ENCODE measurements around the gene KRTAP8-1.

Gene KRTAP8-1, protein sequence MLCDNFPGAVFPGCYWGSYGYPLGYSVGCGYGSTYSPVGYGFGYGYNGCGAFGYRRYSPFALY

DNA sequence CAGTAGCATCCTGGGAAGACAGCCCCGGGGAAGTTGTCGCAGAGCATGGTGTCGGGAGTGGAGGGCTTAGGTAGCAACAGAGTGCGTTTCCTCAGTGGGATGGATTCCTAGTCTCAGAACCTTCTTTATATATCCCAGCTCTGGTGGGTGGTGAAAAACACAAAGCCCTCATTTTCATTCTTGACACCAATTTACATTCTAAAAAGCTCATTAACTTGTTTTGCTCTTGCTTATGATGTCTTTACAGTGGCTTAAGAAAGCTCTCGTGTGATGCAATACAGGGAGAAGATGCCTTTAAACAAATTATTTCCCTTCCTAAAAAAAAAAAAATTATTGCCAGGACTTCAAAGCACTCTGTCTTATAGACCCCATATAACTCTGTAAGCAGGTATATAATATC is at the start of gene KRTAP8-1:
Gene KRTAP8-1, minus strand, starts transcription at position 101 of the 400 bp plus-strand sequence. Its CDS starts 54 bp downstream, at position 47.
- ChIA-PET CTCF (interaction anchor here (0.7 kb wide), 1 partner anchor 768 kb away, joined by 3 read pairs; no protein-coding TSS in a partner anchor), POLR2A (no interaction called here)
- Histone ChIP-seq H3K4me1 (ENCODE audit: control insufficient read depth, insufficient read depth, low read length) (no peaks in the 10 kb centered on the region), H3K27ac (ENCODE audit: extremely low read depth, low read depth, low read length) (no peak within 1 kb of the TSS), H3K9me3 (ENCODE audit: control insufficient read depth, insufficient read depth, low read depth, low read length) (no peaks in the 10 kb centered on the region), H3K4me3 (ENCODE audit: low read depth, low read length) (no peak within 1 kb of the TSS), H3K36me3 (ENCODE audit: control insufficient read depth in 2 of 2, insufficient read depth in 1 of 2, low read length in 2 of 2) (no peaks in the 10 kb centered on the region)
- TF ChIP-seq ZNF223 (tag by site-specific recombination; IDR thresholded peaks at IDR 0.05) (no peak), ZNF155 (tag by site-specific recombination; IDR thresholded peaks at IDR 0.05) (no peak), ZNF558 (tag by site-specific recombination; IDR thresholded peaks at IDR 0.05) (no peak), SCRT2 (tag by site-specific recombination; IDR thresholded peaks at IDR 0.05) (no peak), ZNF530 (tag by site-specific recombination; IDR thresholded peaks at IDR 0.05; ENCODE audit: low read depth) (no peak)
- TF ChIP-seq, protein P1, sequence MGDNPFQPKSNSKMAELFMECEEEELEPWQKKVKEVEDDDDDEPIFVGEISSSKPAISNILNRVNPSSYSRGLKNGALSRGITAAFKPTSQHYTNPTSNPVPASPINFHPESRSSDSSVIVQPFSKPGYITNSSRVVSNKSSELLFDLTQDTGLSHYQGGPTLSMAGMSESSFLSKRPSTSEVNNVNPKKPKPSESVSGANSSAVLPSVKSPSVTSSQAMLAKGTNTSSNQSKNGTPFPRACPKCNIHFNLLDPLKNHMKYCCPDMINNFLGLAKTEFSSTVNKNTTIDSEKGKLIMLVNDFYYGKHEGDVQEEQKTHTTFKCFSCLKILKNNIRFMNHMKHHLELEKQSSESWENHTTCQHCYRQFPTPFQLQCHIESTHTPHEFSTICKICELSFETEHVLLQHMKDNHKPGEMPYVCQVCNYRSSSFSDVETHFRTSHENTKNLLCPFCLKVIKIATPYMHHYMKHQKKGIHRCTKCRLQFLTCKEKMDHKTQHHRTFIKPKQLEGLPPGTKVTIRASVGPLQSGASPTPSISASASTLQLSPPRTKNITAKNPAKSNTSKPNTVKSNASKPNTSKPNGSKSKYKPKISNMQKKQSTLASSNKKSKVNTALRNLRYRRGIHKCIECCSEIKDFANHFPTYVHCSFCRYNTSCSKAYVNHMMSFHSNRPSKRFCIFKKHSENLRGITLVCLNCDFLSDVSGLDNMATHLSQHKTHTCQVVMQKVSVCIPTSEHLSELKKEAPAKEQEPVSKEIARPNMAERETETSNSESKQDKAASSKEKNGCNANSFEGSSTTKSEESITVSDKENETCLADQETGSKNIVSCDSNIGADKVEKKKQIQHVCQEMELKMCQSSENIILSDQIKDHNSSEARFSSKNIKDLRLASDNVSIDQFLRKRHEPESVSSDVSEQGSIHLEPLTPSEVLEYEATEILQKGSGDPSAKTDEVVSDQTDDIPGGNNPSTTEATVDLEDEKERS (tag by site-specific recombination; IDR thresholded peaks at IDR 0.05) = no peak
- TF ChIP-seq, protein P2, sequence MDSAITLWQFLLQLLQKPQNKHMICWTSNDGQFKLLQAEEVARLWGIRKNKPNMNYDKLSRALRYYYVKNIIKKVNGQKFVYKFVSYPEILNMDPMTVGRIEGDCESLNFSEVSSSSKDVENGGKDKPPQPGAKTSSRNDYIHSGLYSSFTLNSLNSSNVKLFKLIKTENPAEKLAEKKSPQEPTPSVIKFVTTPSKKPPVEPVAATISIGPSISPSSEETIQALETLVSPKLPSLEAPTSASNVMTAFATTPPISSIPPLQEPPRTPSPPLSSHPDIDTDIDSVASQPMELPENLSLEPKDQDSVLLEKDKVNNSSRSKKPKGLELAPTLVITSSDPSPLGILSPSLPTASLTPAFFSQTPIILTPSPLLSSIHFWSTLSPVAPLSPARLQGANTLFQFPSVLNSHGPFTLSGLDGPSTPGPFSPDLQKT (IDR thresholded peaks at IDR 0.05; ENCODE audit: borderline replicate concordance, low read depth, low read length) = no peak
- TF ChIP-seq, protein P3, sequence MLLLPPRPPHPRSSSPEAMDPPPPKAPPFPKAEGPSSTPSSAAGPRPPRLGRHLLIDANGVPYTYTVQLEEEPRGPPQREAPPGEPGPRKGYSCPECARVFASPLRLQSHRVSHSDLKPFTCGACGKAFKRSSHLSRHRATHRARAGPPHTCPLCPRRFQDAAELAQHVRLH (tag by site-specific recombination; IDR thresholded peaks at IDR 0.05) = no peak

DNA sequence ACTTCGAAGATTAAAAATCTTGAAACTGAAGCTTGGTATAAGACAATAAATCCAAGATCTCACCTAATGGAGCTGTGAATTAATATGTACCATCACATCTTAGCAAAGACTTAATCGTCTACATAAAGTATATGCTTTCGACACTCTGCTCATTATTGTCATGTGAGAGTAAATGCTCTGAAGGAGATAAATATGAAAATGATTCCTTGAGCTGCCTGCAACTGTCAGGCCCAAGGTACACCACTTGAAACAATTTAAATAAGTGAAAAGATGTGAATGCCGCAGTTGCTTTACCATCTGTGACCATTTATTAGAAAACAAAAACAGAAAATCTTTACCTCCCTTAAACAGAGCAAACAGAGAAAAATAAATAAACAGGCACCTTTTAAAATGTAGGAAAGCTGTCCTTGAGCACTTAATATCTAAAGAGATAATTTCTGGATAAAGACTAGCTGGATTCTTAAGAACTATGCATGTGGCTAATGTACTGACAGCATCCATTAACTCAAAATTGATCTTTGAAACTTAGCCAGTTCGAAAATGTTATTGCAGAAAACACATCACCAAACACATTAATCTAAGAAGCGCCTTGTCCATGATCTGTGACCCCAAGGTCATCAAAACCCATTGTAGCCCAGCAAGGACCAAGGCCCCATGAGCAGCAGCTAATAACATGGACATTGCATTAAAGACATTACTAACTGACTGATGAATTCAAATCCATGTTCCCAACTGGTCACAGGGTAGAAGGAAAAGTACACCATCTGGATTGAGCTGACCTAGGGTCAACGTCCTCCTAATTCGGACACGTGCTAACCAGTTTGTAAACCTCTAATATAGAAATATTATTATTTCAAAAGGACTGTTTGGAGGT is 34.8 kb upstream of the KRTAP8-1 start:
- H3K4me3 ChIP-seq (ENCODE audit: low read depth, low read length) = no peak overlapping the region
- H3K9me3 ChIP-seq (ENCODE audit: control insufficient read depth, insufficient read depth, low read depth, low read length) = no peaks in the 10 kb centered on the region
- H3K27ac ChIP-seq (ENCODE audit: extremely low read depth, low read depth, low read length) = no peak overlapping the region
- CTCF ChIA-PET = interaction anchor here (0.6 to 1.9 kb wide), 4 partner anchors 8 to 83 kb away, joined by 3 to 9 read pairs (median 5); no protein-coding TSS in a partner anchor
- POLR2A ChIA-PET = no interaction called here
- H3K4me1 ChIP-seq (ENCODE audit: control insufficient read depth, insufficient read depth, low read length) = no peaks in the 10 kb centered on the region
- no peaks in the 10 kb centered on the region for H3K36me3 ChIP-seq (ENCODE audit: control insufficient read depth in 2 of 2, insufficient read depth in 1 of 2, low read length in 2 of 2)
- TF ChIP-seq, protein P4, sequence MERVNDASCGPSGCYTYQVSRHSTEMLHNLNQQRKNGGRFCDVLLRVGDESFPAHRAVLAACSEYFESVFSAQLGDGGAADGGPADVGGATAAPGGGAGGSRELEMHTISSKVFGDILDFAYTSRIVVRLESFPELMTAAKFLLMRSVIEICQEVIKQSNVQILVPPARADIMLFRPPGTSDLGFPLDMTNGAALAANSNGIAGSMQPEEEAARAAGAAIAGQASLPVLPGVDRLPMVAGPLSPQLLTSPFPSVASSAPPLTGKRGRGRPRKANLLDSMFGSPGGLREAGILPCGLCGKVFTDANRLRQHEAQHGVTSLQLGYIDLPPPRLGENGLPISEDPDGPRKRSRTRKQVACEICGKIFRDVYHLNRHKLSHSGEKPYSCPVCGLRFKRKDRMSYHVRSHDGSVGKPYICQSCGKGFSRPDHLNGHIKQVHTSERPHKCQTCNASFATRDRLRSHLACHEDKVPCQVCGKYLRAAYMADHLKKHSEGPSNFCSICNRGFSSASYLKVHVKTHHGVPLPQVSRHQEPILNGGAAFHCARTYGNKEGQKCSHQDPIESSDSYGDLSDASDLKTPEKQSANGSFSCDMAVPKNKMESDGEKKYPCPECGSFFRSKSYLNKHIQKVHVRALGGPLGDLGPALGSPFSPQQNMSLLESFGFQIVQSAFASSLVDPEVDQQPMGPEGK (tag by site-specific recombination; IDR thresholded peaks at IDR 0.05) = no peak
- TF ChIP-seq, protein P5, sequence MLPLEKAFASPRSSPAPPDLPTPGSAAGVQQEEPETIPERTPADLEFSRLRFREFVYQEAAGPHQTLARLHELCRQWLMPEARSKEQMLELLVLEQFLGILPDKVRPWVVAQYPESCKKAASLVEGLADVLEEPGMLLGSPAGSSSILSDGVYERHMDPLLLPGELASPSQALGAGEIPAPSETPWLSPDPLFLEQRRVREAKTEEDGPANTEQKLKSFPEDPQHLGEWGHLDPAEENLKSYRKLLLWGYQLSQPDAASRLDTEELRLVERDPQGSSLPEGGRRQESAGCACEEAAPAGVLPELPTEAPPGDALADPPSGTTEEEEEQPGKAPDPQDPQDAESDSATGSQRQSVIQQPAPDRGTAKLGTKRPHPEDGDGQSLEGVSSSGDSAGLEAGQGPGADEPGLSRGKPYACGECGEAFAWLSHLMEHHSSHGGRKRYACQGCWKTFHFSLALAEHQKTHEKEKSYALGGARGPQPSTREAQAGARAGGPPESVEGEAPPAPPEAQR (tag by site-specific recombination; IDR thresholded peaks at IDR 0.05) = no peak
- TF ChIP-seq ZNF473 (tag by site-specific recombination; IDR thresholded peaks at IDR 0.05) (no peak), ZNF521 (tag by site-specific recombination; IDR thresholded peaks at IDR 0.05) (no peak), ZNF571 (tag by site-specific recombination; IDR thresholded peaks at IDR 0.05) (no peak), ZFP37 (tag by site-specific recombination; IDR thresholded peaks at IDR 0.05) (no peak), MZF1 (tag by site-specific recombination; IDR thresholded peaks at IDR 0.05; ENCODE audit: borderline replicate concordance) (no peak), ZNF140 (tag by site-specific recombination; IDR thresholded peaks at IDR 0.05) (no peak), ZBTB7A (tag by site-specific recombination; IDR thresholded peaks at IDR 0.05; ENCODE audit: low read depth) (no peak), ZNF785 (tag by site-specific recombination; IDR thresholded peaks at IDR 0.05) (no peak), ZNF24 (tag by site-specific recombination; IDR thresholded peaks at IDR 0.05) (no peak)
- TF ChIP-seq, protein P6, sequence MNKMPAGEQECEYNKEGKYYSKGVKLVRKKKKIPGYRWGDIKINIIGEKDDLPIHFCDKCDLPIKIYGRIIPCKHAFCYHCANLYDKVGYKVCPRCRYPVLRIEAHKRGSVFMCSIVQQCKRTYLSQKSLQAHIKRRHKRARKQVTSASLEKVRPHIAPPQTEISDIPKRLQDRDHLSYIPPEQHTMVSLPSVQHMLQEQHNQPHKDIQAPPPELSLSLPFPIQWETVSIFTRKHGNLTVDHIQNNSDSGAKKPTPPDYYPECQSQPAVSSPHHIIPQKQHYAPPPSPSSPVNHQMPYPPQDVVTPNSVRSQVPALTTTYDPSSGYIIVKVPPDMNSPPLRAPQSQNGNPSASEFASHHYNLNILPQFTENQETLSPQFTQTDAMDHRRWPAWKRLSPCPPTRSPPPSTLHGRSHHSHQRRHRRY (tag by site-specific recombination; IDR thresholded peaks at IDR 0.05) = no peak
- TF ChIP-seq, protein P1 (tag by site-specific recombination; IDR thresholded peaks at IDR 0.05) = no peak

All from HEK293 (cell line).